ENCODE results near the gene MRPL58. TPM values are rescaled to one million over a fixed set of nuclear protein-coding genes. Genes with fewer than 3 reads are reported as not detected.

Gene MRPL58
- total RNA-seq, 1 experiment from 2014 or later = 41.0 TPM

DNA sequence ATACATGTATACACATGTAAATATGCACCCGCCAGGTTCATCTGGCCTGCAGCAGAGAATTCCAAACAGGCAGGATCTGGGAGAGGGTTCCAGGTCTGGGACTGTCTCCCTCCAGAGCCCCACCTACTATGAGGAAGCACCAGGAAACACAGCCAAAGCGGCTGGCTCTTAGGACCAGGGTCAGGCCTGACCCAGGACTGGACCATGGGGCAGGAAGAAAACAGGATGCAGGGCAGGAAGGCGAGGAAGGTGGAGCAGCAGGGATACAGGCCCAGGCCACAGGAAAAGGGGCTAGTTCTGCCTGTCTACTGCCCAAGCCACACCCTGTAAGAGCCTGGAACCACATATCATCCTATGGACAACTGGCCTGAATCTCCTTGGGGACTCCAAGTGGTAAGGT is 42.1 kb upstream of the MRPL58 start:
- no peak overlapping the region for H3K18ac ChIP-seq (ENCODE audit: insufficient read length, low read depth, low read length)
- DNase-seq = no peak
- H3K9ac ChIP-seq (ENCODE audit: extremely low read depth, insufficient read length, low read length) = no peak overlapping the region
- H4K20me1 ChIP-seq (ENCODE audit: control insufficient read depth, insufficient read depth, insufficient read length) = no peaks in the 10 kb centered on the region
- H2BK15ac ChIP-seq (ENCODE audit: low read depth, low read length) = no peak overlapping the region
- H3K27me3 Mint-ChIP-seq (ENCODE audit: low read depth) = peaks cover 50% of the 10 kb centered on the region
- no peak overlapping the region for H2BK120ac ChIP-seq (ENCODE audit: low read depth, low read length, poor library complexity, severe bottlenecking)
- no peak overlapping the region for H3K4me2 ChIP-seq (ENCODE audit: insufficient read depth, insufficient read length, low read length)
- no peaks in the 10 kb centered on the region; the same call in 1 of the 2 replicates for H3K4me1 ChIP-seq (ENCODE audit: insufficient read depth, low read length)
- no peak overlapping the region for H4K91ac ChIP-seq (ENCODE audit: insufficient read length, low read depth, low read length)
- no peak overlapping the region for H3K23ac ChIP-seq (ENCODE audit: insufficient read length, low read depth, low read length)
- TF ChIP-seq, protein P1, sequence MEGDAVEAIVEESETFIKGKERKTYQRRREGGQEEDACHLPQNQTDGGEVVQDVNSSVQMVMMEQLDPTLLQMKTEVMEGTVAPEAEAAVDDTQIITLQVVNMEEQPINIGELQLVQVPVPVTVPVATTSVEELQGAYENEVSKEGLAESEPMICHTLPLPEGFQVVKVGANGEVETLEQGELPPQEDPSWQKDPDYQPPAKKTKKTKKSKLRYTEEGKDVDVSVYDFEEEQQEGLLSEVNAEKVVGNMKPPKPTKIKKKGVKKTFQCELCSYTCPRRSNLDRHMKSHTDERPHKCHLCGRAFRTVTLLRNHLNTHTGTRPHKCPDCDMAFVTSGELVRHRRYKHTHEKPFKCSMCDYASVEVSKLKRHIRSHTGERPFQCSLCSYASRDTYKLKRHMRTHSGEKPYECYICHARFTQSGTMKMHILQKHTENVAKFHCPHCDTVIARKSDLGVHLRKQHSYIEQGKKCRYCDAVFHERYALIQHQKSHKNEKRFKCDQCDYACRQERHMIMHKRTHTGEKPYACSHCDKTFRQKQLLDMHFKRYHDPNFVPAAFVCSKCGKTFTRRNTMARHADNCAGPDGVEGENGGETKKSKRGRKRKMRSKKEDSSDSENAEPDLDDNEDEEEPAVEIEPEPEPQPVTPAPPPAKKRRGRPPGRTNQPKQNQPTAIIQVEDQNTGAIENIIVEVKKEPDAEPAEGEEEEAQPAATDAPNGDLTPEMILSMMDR (conservative IDR thresholded peaks at IDR 0.05) = no peak
- no peak overlapping the region for H3K56ac ChIP-seq (ENCODE audit: insufficient read length, low read depth, low read length)
- H3K9me3 Mint-ChIP-seq = peaks cover 0 to 2% of the 10 kb centered on the region in 2 experiments; a peak in 1 of 5 replicates
- H2BK5ac ChIP-seq (ENCODE audit: insufficient read length, low read length) = no peak overlapping the region
- peaks cover 8% of the 10 kb centered on the region for H3K23me2 ChIP-seq (ENCODE audit: insufficient read length, low read depth, low read length, poor library complexity, severe bottlenecking)
- no CpG with 5 or more reads among the region's 3 CpGs for WGBS (ENCODE audit: extremely low coverage, insufficient read length, low lambda C conversion rate)
- no peak overlapping the region for H3K4ac ChIP-seq (ENCODE audit: low read depth, low read length)
- no peak overlapping the region for H2AFZ ChIP-seq (ENCODE audit: low read length)
- no peak overlapping the region for H4K5ac ChIP-seq (ENCODE audit: insufficient read length, low read depth, low read length)
- H4K8ac ChIP-seq (replicated peaks; ENCODE audit: insufficient read length, low read depth, low read length) = no peak overlapping the region
- no peak overlapping the region for H3T11ph ChIP-seq (ENCODE audit: low read length)
- H2BK20ac ChIP-seq (ENCODE audit: low read depth, low read length, poor library complexity, severe bottlenecking) = no peak overlapping the region
- H3K79me1 ChIP-seq (ENCODE audit: insufficient read depth, low read depth, low read length, poor library complexity, severe bottlenecking) = no peaks in the 10 kb centered on the region
- H3K9me3 ChIP-seq (ENCODE audit: control insufficient read depth, low read depth, low read length) = no peaks in the 10 kb centered on the region
- no peak overlapping the region for H2BK12ac ChIP-seq (ENCODE audit: insufficient read length, low read depth, low read length)
- H3K36me3 Mint-ChIP-seq (ENCODE audit: insufficient read depth in 1 of 3, low read depth in 3 of 3) = no peaks in the 10 kb centered on the region
- no peak overlapping the region for H3K27ac Mint-ChIP-seq
- H3K79me2 ChIP-seq (ENCODE audit: insufficient read depth, low read length) = no peaks in the 10 kb centered on the region
- H3K27me3 ChIP-seq (ENCODE audit: insufficient read depth, low read length) = peaks cover 19% of the 10 kb centered on the region
- no peak overlapping the region for H3K27ac ChIP-seq (ENCODE audit: insufficient read length, low read depth, low read length)
- H3K4me1 Mint-ChIP-seq = peaks cover 10 to 19% of the 10 kb centered on the region in 2 experiments
- no peak overlapping the region for H2AK5ac ChIP-seq (ENCODE audit: insufficient read length, low read length)
- no peak overlapping the region for H3K14ac ChIP-seq (ENCODE audit: insufficient read depth, low read length)
- H3K4me3 Mint-ChIP-seq = peak overlapping the region in 1 of 2 experiments; percentile 63; a peak in 1 of 5 replicates
